ENCODE results near the gene TFDP1. TPM values are rescaled to one million over a fixed set of nuclear protein-coding genes. Genes with fewer than 3 reads are reported as not detected.

Gene TFDP1
- total RNA-seq, 4 donors from 2014 or later: 10.3 to 101 (median 52.3) TPM

DNA sequence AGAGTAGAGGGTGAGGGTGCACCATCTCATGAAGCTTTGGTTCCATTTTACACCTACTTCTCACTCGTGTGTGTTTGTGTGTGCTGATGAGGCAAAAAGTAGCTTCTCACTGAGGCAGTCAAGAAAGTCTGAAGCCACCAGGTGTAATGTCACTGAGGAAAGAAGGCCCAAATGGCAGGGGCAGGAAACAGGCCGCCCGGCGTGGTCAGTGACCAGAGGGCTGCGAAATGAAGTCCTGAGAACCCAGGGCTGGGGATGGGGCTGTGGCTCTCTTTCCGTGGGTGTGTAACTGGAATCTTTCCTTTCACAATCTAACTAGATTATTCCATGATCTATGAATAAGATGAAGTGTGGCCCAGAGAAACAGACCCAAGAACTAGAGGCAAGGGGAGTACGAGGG, 25.5 kb upstream of the TFDP1 start:
- H3K9me3 ChIP-seq: no peaks in the 10 kb centered on the region
- peak in 1 of 2 donors; percentile 4 for DNase-seq

DNA sequence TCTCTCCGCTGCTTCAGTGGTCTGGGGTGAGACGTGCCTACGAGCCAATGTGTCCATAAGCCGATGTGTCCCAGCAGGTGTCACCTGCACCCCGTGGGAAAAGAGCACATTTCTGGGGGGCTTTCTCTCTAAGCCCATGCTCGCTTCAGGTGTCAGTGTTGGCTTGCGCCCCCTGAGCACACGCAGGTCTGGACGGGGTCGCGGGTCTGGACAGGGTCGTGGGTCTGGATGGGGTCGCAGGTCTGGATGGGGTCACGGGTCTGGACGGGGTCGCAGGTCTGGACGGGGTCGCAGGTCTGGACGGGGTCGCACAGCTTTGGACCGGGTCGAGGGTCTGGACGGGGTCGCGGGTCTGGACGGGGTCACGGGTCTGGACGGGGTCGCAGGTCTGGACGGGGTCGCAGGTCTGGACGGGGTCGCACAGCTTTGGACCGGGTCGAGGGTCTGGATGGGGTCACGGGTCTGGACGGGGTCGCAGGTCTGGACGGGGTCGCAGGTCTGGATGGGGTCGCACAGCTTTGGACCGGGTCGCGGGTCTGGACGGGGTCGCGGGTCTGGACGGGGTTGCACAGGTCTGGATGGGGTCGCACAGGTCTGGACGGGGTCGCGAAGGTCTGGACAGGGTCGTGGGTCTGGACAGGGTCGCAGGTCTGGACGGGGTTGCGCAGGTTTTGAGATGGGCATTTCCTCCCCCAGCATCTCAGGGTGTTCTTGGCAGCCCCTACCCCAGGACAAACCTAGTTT, 24.5 kb upstream of the TFDP1 start:
- no peak for TF ChIP-seq POLR2A (IDR thresholded peaks at IDR 0.05)
- TF ChIP-seq, protein P1, sequence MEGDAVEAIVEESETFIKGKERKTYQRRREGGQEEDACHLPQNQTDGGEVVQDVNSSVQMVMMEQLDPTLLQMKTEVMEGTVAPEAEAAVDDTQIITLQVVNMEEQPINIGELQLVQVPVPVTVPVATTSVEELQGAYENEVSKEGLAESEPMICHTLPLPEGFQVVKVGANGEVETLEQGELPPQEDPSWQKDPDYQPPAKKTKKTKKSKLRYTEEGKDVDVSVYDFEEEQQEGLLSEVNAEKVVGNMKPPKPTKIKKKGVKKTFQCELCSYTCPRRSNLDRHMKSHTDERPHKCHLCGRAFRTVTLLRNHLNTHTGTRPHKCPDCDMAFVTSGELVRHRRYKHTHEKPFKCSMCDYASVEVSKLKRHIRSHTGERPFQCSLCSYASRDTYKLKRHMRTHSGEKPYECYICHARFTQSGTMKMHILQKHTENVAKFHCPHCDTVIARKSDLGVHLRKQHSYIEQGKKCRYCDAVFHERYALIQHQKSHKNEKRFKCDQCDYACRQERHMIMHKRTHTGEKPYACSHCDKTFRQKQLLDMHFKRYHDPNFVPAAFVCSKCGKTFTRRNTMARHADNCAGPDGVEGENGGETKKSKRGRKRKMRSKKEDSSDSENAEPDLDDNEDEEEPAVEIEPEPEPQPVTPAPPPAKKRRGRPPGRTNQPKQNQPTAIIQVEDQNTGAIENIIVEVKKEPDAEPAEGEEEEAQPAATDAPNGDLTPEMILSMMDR (IDR thresholded peaks at IDR 0.05): no peak
- Histone ChIP-seq H3K4me1 (no peaks in the 10 kb centered on the region), H3K27me3 (no peaks in the 10 kb centered on the region), H3K36me3 (no peaks in the 10 kb centered on the region), H3K27ac (no peak overlapping the region), H3K4me3 (no peak overlapping the region), H3K9me3 (no peaks in the 10 kb centered on the region)
- peak in 1 of 2 donors; percentile 6 for DNase-seq
- intact Hi-C loops (cut with DNase I; ENCODE audit: low total_unique reads): no loop called here

More for the DNA sequence above, 25.5 kb upstream of the TFDP1 start:
- Histone ChIP-seq H3K4me3 (no peak overlapping the region), H3K36me3 (no peaks in the 10 kb centered on the region), H3K4me1 (no peaks in the 10 kb centered on the region), H3K27ac (no peak overlapping the region), H3K27me3 (no peaks in the 10 kb centered on the region)
- TF ChIP-seq POLR2A (IDR thresholded peaks at IDR 0.05): no peak
- TF ChIP-seq, protein P1 (IDR thresholded peaks at IDR 0.05): no peak
- intact Hi-C loops (cut with DNase I; ENCODE audit: low total_unique reads): no loop called here

- intact Hi-C loops (cut with DNase I; ENCODE audit: low total_unique reads): no loop called here
- no peaks in the 10 kb centered on the region for H3K9me3 ChIP-seq
- DNase-seq: peak in 1 of 2 donors; percentile 2
- no peaks in the 10 kb centered on the region for H3K27me3 ChIP-seq
- TF ChIP-seq, protein P1 (IDR thresholded peaks at IDR 0.05): no peak
- no peak for TF ChIP-seq POLR2A (IDR thresholded peaks at IDR 0.05)
- H3K4me1 ChIP-seq: no peaks in the 10 kb centered on the region
- H3K4me3 ChIP-seq: no peak overlapping the region
- H3K27ac ChIP-seq: no peak overlapping the region
- H3K36me3 ChIP-seq: no peaks in the 10 kb centered on the region
Observed at GRCh38 chr13:113560645-113561416, 23.7 kb upstream of the TFDP1 start.

GRCh38 chr13:113561417-113562084, 23.0 kb upstream of the TFDP1 start:
- no peak for TF ChIP-seq POLR2A (IDR thresholded peaks at IDR 0.05)
- TF ChIP-seq, protein P1 (IDR thresholded peaks at IDR 0.05): no peak
- Histone ChIP-seq H3K36me3 (no peaks in the 10 kb centered on the region), H3K27me3 (no peaks in the 10 kb centered on the region), H3K27ac (no peak overlapping the region), H3K4me3 (no peak overlapping the region), H3K4me1 (no peaks in the 10 kb centered on the region), H3K9me3 (no peaks in the 10 kb centered on the region)
- intact Hi-C loops (cut with DNase I; ENCODE audit: low total_unique reads): no loop called here
- DNase-seq: no peak

Measured in uterus (tissue), 4 donors.